Measurements from ENCODE around the gene DBF4B.
A peak's percentile ranks its signal among the peaks of the same experiment; 100 is the strongest.
"Not testable (repeated sequence)": the region's sequence is repeated elsewhere in the genome, so short reads cannot be mapped to it uniquely, and the experiment has no call there.

The DBF4B gene

GRCh38 chr17:44738214-44738906, 29.9 kb downstream of the DBF4B start:
- DNase-seq (ENCODE audit: low spot score) = peak; percentile 59
- no peak for TF ChIP-seq CTCF (IDR thresholded peaks at IDR 0.05; ENCODE audit: extremely low read depth, missing control alignments)

GRCh38 chr17:44741316-44741715, 32.9 kb downstream of the DBF4B start:
- TF ChIP-seq CTCF (IDR thresholded peaks at IDR 0.05; ENCODE audit: extremely low read depth, missing control alignments) = no peak
- DNase-seq (ENCODE audit: low spot score) = no peak

- no peak for DNase-seq (ENCODE audit: low spot score)
- no peak for TF ChIP-seq CTCF (IDR thresholded peaks at IDR 0.05; ENCODE audit: extremely low read depth, missing control alignments)
Observed at GRCh38 chr17:44745301-44745700, 36.8 kb downstream of the DBF4B start.

- not testable (repeated sequence) for DNase-seq (ENCODE audit: low spot score)
Observed at GRCh38 chr17:44745738-44746137, 37.3 kb downstream of the DBF4B start.

GRCh38 chr17:44747566-44747965, 39.1 kb downstream of the DBF4B start:
- no peak for TF ChIP-seq CTCF (IDR thresholded peaks at IDR 0.05; ENCODE audit: extremely low read depth, missing control alignments)
- no peak for DNase-seq (ENCODE audit: low spot score)

- no peak for DNase-seq (ENCODE audit: low spot score)
- no peak for TF ChIP-seq CTCF (IDR thresholded peaks at IDR 0.05; ENCODE audit: extremely low read depth, missing control alignments)
Observed at GRCh38 chr17:44749076-44749979, 40.9 kb downstream of the DBF4B start.

GRCh38 chr17:44749980-44750318, 41.5 kb downstream of the DBF4B start:
- no peak for TF ChIP-seq CTCF (IDR thresholded peaks at IDR 0.05; ENCODE audit: extremely low read depth, missing control alignments)
- DNase-seq (ENCODE audit: low spot score) = no peak

Measured in GM20000 (cell line).